MCF 10A (cell line): ENCODE results near the gene RPTOR. TPM values are rescaled to one million over a fixed set of nuclear protein-coding genes. Genes with fewer than 3 reads are reported as not detected.

Source experiments
- BruUV-seq: library from RNA; stranded (reverse); fragments of 400-500 nt; replicated peaks from 2 replicates; lab custom pipeline; 2021; lab: Mats Ljungman, UMichigan
- CTCF ChIA-PET: fragments of 300-600 bp; sonication (Branson Sonifier 250); formaldehyde crosslinking; extraction: SDS; loops from one replicate; lab custom pipeline; 2021; ENCODE audit warnings: antibody characterized with exemption, inconsistent platforms; lab: Yijun Ruan, JAX
- POLR2A ChIA-PET: fragments of 300-600, 350-650 bp; sonication (Branson Sonifier 250); formaldehyde crosslinking; extraction: SDS; loops from one replicate; lab custom pipeline; 2020; ENCODE audit warnings: antibody characterized with exemption, inconsistent platforms; lab: Yijun Ruan, JAX
- DNase-seq: peaks from one replicate; pipeline ENCODE4 v3.0.0-alpha.2; 2018; ENCODE audit not compliant: unreplicated experiment
- H3K27ac Mint-ChIP-seq: one replicate; pipeline ENCODE4 v1.8.0; 2022; ENCODE audit warnings: mild to moderate bottlenecking, low read depth, mixed read lengths; ENCODE audit not compliant: unreplicated experiment
- H3K27me3 Mint-ChIP-seq: one replicate; pipeline ENCODE4 v1.8.0; 2022; ENCODE audit warnings: mixed read lengths; ENCODE audit not compliant: insufficient read depth, unreplicated experiment
- H3K36me3 Mint-ChIP-seq: one replicate; pipeline ENCODE4 v1.8.0; 2022; ENCODE audit warnings: mild to moderate bottlenecking, moderate library complexity, mixed read lengths; ENCODE audit not compliant: insufficient read depth, unreplicated experiment
- H3K4me1 Mint-ChIP-seq: one replicate; pipeline ENCODE4 v1.8.0; 2022; ENCODE audit warnings: mixed read lengths; ENCODE audit not compliant: insufficient read depth, unreplicated experiment
- H3K4me3 Mint-ChIP-seq: one replicate; pipeline ENCODE4 v1.8.0; 2022; ENCODE audit warnings: mild to moderate bottlenecking, moderate library complexity, mixed read lengths; ENCODE audit not compliant: unreplicated experiment
- H3K9me3 Mint-ChIP-seq: one replicate; pipeline ENCODE4 v1.8.0; 2022; ENCODE audit warnings: mixed read lengths; ENCODE audit not compliant: unreplicated experiment
- intact Hi-C: fragments of 100-400 bp; cut with micrococcal nuclease; formaldehyde crosslinking; loops from 2 replicates; pipeline ENCODE4 v1.14.1; 2022
- total RNA-seq: library from RNA; stranded (reverse); gene quantifications from 2 replicates; pipeline ENCODE4 v1.2.3, GENCODE V29; 2022
- TF ChIP-seq, protein P1 (sequence below): fragments of 200-600 bp; IDR thresholded peaks from one replicate; pipeline ENCODE4 v1.8.0; 2022; ENCODE audit warnings: antibody characterized with exemption, mild to moderate bottlenecking; ENCODE audit not compliant: unreplicated experiment

The RPTOR gene
- total RNA-seq, 1 experiment from 2014 or later, result 41.3 TPM

DNA sequence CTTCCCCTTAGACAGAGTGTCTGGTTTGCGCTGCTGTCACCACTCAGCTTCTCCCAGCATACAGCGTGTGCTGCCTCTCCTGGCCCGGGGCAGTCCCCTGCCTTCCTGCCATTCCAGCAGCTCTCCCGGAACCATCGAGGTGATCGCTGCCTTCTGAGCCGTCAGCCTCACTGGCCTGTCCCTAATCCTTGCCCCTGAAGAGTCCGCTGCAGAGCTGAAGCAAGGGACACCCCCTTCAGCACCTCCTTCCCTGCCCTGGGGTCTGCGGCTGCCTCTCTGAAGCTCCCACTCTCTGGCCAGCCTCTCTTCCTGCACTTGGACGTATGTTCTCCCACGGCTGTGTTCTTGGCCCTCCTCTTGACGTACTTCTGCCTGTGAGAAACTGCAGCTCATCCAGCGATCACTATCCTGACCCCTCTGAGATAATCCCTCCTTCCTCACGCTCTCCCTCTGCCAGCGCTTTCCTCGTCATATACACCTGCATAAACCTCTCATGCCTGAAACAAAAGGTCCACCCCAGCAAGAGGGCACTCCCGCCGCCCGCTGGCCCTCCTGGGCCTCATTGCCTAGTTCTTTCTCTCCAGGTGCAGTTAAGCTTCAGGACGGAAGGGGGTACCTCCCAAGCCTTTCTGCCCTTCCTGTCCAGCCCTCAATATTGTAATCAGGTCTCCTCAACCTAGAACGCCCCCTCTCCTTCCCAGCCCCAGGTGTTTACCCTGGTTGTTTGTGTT is 226.4 kb downstream of the RPTOR start:
- no TSS peak for BruUV-seq
- no peak overlapping the region for H3K27ac Mint-ChIP-seq
- TF ChIP-seq, protein P1, sequence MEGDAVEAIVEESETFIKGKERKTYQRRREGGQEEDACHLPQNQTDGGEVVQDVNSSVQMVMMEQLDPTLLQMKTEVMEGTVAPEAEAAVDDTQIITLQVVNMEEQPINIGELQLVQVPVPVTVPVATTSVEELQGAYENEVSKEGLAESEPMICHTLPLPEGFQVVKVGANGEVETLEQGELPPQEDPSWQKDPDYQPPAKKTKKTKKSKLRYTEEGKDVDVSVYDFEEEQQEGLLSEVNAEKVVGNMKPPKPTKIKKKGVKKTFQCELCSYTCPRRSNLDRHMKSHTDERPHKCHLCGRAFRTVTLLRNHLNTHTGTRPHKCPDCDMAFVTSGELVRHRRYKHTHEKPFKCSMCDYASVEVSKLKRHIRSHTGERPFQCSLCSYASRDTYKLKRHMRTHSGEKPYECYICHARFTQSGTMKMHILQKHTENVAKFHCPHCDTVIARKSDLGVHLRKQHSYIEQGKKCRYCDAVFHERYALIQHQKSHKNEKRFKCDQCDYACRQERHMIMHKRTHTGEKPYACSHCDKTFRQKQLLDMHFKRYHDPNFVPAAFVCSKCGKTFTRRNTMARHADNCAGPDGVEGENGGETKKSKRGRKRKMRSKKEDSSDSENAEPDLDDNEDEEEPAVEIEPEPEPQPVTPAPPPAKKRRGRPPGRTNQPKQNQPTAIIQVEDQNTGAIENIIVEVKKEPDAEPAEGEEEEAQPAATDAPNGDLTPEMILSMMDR, result no peak
- DNase-seq, result no peak
- no peak overlapping the region for H3K4me3 Mint-ChIP-seq
- H3K27me3 Mint-ChIP-seq, result no peaks in the 10 kb centered on the region
- H3K9me3 Mint-ChIP-seq, result no peaks in the 10 kb centered on the region
- intact Hi-C loops, result no loop called here
- POLR2A ChIA-PET, result interaction anchor here (0.5 to 0.7 kb wide), 2 partner anchors 8 to 13 kb away, joined by 3 to 4 read pairs; no protein-coding TSS in a partner anchor
- no peaks in the 10 kb centered on the region for H3K4me1 Mint-ChIP-seq
- CTCF ChIA-PET, result interaction anchor here (0.6 kb wide), 1 partner anchor 129 kb away, joined by 3 read pairs; no protein-coding TSS in a partner anchor
- H3K36me3 Mint-ChIP-seq, result no peaks in the 10 kb centered on the region

DNA sequence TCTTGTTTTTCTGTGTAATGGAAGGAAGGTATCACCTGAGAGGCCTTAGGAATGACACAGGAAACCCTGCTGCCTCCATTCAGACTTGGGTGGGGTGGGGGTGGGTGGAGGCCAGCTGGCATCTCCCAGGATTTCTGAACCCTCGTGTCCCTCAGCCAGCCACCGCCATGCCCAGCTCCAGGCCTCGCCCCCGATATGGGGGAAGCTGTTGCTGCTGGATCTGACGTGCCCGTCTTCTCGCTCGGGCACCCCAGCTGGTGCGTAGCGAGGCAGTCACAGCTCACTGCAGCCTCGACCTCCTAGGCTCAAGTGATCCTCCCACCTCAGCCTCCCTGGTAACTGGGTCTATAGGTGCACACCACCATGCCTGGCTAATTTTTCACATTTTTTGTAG is 227.0 kb downstream of the RPTOR start:
- Mint-ChIP-seq H3K4me1 (no peaks in the 10 kb centered on the region), H3K27ac (no peak overlapping the region), H3K4me3 (no peak overlapping the region), H3K27me3 (no peaks in the 10 kb centered on the region), H3K9me3 (no peaks in the 10 kb centered on the region), H3K36me3 (peaks cover 3% of the 10 kb centered on the region)
- POLR2A ChIA-PET, result interaction anchor here (0.7 kb wide), 1 partner anchor 13 kb away, joined by 3 read pairs; no protein-coding TSS in a partner anchor
- intact Hi-C loops, result no loop called here
- TF ChIP-seq, protein P1, result no peak
- CTCF ChIA-PET, result no interaction called here
- no TSS peak for BruUV-seq
- DNase-seq, result no peak

DNA sequence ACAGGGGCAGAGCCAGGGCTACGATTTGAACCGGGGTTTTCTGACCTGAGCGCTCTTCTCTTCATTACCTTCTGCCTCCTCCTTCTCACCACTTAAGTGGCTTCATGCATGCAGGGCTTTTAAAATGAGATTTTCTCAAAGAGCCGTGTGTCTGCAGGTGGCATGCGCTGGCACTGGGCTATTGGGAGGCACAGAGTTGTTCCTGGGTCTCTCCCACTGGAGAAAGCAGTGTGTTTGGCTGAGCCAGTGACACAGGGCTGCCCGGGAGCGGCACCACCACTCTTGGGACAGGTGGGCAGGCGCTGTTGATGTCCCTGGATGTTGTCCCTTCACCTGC is 228.2 kb downstream of the RPTOR start:
- intact Hi-C loops, result no loop called here
- TF ChIP-seq, protein P1, result no peak
- ChIA-PET POLR2A (interaction anchor here (0.6 kb wide), 1 partner anchor 641 kb away, joined by 4 read pairs; no protein-coding TSS in a partner anchor), CTCF (no interaction called here)
- Mint-ChIP-seq H3K4me3 (no peak overlapping the region), H3K27me3 (no peaks in the 10 kb centered on the region), H3K9me3 (no peaks in the 10 kb centered on the region), H3K36me3 (peaks cover 15% of the 10 kb centered on the region), H3K4me1 (no peaks in the 10 kb centered on the region), H3K27ac (no peak overlapping the region)
- DNase-seq, result no peak
- BruUV-seq, result no TSS peak

DNA sequence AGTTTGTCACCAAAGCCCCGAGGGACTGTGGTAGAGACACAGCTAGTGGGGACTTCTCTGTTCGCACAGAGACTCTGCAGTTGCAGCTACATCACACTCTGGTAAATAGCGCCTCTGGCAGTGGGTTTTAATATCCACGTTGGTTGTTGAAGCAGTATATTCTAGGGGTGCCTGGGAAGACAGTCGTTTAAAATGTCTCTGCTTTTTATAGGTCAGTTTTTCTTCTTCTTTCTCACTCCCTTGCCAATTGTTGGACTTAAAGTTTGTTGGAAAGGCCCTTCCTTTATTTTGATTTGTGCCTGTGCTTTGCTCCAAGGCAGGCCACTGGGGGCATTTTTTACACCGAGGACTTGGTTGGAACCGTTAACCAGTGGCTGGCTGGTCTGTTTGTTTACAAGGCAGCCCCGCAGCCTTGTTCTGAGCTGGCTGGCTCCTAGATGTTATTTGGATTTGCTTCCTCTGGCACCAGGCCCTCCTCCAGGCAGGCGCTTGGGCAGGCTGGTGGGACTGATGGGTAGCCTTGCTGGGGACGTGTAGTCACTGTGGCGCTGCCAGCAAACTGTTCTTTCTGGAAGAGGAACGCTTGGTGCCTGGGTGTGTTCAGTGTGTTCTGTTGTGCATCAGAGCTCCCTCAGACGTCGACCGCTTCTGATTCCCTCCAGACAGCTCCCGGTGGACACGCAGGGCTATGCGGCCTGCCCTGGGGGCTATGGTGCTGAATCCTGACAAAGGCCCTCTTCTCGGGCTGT is 228.8 kb downstream of the RPTOR start:
- intact Hi-C loops, result no loop called here
- no TSS peak for BruUV-seq
- Mint-ChIP-seq H3K9me3 (no peaks in the 10 kb centered on the region), H3K4me3 (no peak overlapping the region), H3K27ac (no peak overlapping the region), H3K36me3 (peaks cover 18% of the 10 kb centered on the region), H3K4me1 (no peaks in the 10 kb centered on the region), H3K27me3 (no peaks in the 10 kb centered on the region)
- ChIA-PET CTCF (interaction anchor here (0.6 kb wide), 1 partner anchor 57 kb away, joined by 3 read pairs; no protein-coding TSS in a partner anchor), POLR2A (interaction anchor here (0.6 kb wide), 1 partner anchor 641 kb away, joined by 4 read pairs; no protein-coding TSS in a partner anchor)
- DNase-seq, result no peak
- TF ChIP-seq, protein P1, result no peak
